Stimulated activated CD8-positive, alpha-beta memory T cell treated with anti-CD3 and anti-CD28 coated beads, Interleukin-4, amount 100 ng/mL, for 1 hour (primary cell): ENCODE results near the gene SORBS1.

ENCODE experiments used
- DNase-seq, 2 donors: peaks; one replicate each; pipeline ENCODE4 v3.0.0-alpha.2; 2020; ENCODE audit warnings: low read depth in 2 of 2, low spot score in 1 of 2

The SORBS1 gene

GRCh38 chr10:95517536-95518454, 43.4 kb downstream of the SORBS1 start:
- no peak for DNase-seq

- DNase-seq, result no peak
Measured at GRCh38 chr10:95516774-95517373, 44.3 kb downstream of the SORBS1 start.

GRCh38 chr10:95513941-95514392, 47.2 kb downstream of the SORBS1 start:
- no peak for DNase-seq

DNA sequence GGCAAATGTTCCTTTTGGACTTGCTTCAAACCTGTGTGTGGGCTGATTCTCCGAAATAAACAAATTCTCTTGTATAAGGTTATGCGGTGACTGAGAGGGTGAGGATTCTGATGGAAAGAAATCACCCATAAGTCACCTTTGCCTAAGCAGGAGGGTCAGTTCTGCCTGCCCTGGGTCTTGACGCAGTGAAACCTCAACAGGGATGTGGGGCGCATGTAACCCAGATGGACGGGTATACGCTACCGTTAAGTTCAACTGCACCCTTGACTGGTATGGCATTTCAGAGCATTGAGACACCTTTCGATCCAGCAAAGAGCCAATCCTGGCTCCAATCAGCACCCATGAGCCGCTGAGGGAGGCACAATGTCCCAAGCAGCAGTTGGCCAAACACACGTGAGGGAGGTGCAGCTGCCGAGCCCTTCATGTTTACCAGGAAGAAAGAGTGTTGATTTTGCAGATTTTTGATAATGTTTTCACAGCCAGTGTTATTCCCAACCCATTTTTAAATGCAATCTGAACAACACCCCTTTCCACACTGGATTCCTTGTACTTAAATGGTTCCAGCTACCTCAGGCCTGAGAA, 48.1 kb downstream of the SORBS1 start:
- no peak for DNase-seq

DNA sequence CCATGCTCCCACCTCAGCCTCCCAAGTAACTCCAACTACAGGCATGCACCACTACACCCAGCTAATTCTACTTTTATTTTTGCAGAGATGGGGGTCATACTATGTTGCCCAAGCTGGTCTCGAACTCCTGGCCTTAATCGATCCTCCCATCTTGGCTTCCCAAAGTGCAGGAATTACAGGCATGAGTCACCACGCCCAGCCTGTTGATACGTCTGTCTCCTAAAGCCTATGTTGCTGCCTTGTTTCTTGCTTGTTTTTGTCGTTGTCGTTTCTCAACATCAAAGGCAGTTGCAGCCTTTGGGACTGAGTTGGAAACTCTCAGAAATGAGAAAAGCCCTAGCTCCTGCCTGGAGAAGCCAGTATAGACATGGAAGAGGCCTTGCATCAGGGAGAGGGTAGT, 49.9 kb downstream of the SORBS1 start:
- DNase-seq, result no peak

GRCh38 chr10:95509251-95509650, 51.9 kb downstream of the SORBS1 start:
- no peak for DNase-seq

GRCh38 chr10:95508730-95509129, 52.4 kb downstream of the SORBS1 start:
- no peak for DNase-seq

DNA sequence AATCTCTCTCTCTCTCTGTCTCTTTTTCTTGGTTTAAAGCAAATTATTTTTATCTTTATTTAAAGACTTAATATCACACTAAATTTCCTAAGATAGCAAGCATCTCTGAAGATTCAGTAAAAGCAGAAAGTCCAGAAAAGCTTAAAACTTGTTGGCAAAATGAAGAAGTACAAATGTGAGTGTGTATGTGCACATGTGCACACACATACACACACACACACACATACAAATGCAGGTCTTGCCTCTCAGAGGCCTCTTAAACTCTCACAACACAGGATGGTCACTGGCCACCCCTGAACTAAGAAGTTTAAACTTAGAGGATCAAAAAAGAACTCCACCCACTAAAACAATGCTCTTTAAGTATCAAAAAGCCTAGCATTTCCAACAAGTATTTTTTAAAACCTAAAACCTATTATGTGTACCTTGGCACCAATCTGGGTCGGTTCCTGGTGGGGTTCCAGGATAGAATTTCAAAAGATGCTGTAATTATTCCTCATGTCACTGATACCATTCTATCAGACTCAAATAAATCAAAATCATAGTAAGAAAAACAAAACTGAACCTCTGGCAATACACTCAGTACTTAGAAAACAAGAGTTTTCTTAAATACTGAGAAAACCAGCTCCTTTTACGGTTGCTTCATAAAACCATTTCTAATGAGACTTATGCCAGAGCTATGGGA, 55.0 kb downstream of the SORBS1 start:
- DNase-seq, result no peak

GRCh38 chr10:95505641-95506040, 55.5 kb downstream of the SORBS1 start:
- DNase-seq, result no peak

GRCh38 chr10:95505084-95505610, 56.0 kb downstream of the SORBS1 start:
- DNase-seq, result no peak

GRCh38 chr10:95504246-95504691, 56.9 kb downstream of the SORBS1 start:
- no peak for DNase-seq

DNA sequence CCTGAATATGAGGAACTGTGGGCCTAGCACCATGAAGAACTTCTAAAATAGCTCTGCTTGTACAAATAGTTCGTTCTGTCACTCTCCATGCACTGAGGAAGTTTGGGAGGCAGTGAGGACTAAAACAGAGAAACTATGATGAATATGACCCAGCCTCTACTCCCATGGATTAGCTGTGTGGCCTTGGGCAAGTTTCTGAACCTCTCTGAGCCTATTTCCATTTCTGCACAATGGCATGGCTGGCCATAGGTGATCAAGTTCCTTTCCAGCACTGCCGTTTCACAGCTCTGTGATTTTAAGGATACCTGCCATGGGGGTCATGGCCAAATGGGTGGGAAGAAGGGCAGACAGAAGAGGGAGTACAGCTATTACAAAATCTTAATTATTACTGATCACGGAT, 57.6 kb downstream of the SORBS1 start:
- no peak for DNase-seq

GRCh38 chr10:95503001-95503400, 58.2 kb downstream of the SORBS1 start:
- no peak for DNase-seq

DNA sequence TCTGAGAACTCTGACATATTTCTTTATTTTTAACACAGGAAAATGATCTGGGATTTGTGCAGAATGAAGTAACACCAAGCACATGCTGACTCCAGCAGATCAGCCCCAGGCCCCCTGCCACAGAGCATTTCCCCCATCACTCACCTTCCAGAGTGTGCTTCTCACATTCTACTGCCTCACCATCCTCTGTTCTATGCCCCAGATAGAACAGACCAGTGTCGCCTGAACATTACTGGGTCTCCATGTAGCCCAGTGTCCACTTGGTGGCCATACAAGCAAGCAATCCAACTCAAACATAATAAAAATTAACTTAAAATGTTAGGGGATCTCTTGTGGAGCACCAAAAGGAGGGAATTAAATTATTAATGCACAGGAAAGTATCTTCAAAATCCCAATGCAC, 58.8 kb downstream of the SORBS1 start:
- DNase-seq, result no peak

GRCh38 chr10:95501203-95502094, 59.7 kb downstream of the SORBS1 start:
- DNase-seq, result no peak

DNA sequence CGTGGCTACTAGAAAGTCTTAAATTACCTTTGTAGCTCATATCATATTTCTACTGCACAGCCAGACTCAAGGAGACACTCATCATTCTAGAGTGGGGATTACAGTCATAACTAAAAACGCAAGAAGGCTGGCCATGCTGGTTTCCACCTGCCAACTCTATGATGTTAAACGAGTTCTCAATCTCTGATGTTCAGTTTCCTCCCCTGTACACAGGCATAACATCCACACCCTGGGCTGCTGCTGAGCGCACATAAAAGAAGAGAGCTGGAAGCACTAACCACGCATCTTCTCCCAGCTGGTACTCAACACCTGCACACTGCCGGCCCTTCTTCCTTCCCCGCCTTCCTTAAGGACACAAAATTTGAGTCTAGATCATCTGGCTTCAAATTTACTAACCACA, 60.5 kb downstream of the SORBS1 start:
- no peak for DNase-seq

DNA sequence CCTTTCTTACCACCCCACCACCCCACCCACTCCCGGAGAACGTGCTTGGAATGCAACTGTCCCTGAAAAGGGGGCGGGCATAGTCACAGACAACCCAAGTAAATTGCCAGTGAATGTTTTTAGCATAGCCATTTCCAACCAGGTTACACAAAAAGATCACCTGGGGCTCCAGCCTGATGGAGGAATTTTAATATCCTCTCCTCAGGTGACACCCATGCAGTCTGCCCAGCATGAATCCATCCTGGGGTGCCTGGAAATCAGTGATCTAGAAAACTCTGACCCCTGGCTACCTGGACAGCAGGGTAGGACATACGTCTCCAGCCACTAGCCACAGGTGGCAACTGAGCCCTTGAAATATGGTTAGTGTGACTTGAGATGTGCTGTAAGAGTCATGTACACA, 61.1 kb downstream of the SORBS1 start:
- DNase-seq, result no peak

DNA sequence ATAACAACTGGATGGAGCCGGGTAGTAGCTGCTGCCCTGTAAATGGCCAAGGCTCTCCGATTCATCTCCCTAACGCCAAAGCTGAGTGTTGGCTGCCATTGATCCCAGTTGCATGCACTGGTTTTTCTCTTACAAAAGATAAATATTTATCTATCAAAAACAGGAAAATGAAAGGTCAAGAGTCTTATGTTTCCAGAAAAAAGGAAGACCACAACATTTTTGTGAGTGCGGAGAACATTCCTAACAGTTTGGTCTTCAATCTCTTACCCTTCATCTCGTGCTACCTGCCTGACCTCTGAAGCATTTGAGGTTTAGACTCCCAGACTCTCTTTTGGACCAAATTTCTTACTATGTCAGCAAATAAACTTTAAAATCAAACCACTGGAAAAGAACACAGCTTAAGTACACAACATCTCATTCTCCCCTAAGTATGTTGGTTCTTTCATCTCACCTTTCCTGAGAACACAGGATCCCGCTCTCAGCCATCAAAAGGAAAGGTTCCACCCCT, 61.6 kb downstream of the SORBS1 start:
- no peak for DNase-seq

DNA sequence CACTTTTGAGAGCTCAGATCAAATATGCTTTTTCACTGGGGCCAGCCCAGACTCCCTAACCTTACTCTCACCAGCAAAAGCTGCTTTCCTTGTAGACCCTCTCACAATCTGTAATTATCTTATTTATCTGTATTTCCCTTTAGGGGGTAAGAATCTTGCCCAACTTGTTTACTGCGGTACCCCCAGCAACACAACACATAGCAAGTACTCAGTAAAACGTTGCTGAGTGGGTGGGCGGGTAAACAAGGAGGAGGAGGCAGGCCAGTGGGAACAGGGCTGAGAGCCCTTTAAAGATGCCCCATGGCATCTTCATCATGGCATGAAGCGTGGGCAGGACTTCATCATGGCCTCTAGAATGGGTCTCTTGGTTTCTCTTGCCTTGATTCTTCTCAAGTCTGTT, 64.2 kb downstream of the SORBS1 start:
- no peak for DNase-seq
